Forelimb muscle (tissue), 1 donor: ENCODE results near the gene CASP5. TPM values are rescaled to one million over a fixed set of nuclear protein-coding genes. Genes with fewer than 3 reads are reported as not detected.
"Not testable (repeated sequence)": the region's sequence is repeated elsewhere in the genome, so short reads cannot be mapped to it uniquely, and the experiment has no call there.

Experiments used
- DNase-seq: peaks from one replicate; pipeline ENCODE4 v3.0.0-alpha.2; 2013; ENCODE audit warnings: low read depth
- polyA plus RNA-seq: library from polyadenylated mRNA; unstranded; fragments of 120-200 nt; gene quantifications from one replicate; pipeline ENCODE4 v1.2.1, GENCODE V29; 2013; ENCODE audit not compliant: insufficient read length

CASP5 gene
- not detected for polyA plus RNA-seq

DNA sequence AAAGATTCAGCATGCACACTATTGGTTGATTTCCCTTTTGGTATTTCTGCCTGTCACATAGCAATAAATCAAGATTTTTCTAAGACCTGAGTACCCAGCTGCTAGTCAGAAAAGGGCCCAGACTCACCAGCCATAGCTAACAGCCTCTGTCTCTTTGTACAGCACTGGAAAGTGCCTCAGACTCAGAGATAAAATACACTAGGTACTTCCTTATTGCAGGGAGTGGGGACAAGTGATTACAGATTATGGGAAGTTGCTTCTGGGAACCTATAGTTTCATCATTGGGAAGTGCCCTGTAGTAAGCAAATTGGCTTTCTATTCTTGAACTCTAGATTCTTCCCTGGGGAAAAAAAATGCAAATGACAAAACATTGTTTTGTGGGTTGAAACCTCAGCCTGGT is at the start of gene CASP5:
TSS of gene CASP5 (minus strand) at position 166 of the 400 bp plus-strand sequence. CDS start at position 134, 32 bp downstream.
- DNase-seq, result no peak

DNA sequence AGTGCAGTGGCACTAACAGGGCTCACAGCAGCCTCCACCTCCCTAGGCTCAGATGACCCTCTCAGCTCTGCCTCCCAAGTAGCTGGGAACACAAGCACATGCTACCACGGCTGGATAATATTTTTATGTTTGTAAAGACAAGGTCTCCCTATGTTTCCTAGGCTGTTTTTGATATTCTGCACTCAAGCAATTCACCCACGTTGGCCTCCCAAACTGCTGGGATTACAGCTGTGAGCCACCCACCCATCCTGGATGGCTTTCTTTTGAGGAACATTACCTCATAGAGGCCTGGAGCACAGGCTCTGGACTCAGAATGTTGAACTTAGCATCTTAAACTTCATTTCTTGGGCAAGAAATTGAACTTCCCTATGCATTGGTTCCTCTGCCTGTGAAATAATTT is 49.1 kb upstream of the CASP5 start:
- DNase-seq, result not testable (repeated sequence)

DNA sequence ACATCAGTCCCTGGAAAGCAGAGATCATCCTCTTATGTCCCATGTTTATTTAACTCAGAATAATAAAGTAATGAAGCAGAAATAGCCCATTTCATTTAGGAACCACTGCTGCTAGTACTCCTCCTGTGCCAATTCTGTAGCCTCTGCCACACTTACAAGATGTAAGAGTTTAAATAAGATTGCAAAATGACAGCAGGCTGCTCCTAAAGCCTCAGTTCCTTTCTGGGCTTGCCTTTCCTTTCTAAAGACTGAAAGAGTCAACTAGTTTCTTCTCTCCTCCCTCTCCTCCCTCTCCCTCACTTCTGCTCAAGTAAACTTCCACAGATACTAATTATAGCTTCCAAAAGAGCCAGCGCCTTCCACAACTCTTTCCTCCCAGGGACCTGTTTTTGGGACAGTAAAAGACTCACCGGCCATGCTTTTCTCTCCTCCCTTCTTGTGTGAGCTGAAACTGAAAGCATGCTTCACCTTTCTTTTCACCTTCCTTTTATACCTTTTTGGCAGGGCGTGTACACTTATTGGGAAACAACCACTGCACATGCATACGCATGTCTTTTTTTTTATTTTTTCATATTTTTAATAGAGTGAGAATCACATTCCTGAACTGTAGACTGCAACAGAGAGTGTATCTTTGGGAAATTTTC is 48.2 kb upstream of the CASP5 start:
- no peak for DNase-seq

DNA sequence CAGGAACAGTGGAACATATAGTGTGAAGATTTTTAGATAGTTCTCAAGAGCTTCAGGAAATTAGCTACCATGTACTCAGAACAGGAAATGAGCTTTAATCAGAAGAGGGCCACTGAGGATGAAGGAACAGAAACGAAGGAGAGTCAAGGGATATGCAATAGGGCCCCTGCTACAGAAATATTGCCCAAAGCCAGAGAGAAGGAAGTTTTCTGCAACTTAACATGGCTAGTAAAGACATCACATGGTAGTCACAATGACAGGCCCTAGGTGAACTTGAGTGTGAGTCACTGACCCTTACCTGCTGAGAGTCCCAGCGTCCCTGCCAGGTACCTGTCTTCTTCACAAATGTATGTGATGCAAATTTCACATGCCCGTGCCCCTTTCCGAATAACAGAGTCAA is 47.3 kb upstream of the CASP5 start:
- DNase-seq, result no peak

DNA sequence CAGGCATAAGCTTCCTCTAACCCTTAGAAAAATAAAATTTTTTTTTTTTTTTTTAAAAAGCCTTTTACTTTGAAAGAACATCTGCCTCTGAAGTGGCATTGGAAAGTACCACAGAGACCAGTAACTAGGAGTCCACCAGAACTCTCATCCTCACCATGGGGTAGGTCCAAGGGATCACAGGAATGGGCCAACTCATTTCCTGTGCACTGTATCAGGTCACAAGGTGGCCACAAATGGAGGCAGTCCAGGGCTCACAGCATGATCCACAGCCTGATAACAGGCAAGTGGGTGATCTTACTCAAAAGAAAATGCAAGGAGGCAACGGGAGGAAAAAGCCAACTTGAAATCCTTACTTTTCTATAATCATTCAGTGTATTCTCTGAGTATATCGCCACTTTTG is 46.8 kb upstream of the CASP5 start:
- not testable (repeated sequence) for DNase-seq

DNA sequence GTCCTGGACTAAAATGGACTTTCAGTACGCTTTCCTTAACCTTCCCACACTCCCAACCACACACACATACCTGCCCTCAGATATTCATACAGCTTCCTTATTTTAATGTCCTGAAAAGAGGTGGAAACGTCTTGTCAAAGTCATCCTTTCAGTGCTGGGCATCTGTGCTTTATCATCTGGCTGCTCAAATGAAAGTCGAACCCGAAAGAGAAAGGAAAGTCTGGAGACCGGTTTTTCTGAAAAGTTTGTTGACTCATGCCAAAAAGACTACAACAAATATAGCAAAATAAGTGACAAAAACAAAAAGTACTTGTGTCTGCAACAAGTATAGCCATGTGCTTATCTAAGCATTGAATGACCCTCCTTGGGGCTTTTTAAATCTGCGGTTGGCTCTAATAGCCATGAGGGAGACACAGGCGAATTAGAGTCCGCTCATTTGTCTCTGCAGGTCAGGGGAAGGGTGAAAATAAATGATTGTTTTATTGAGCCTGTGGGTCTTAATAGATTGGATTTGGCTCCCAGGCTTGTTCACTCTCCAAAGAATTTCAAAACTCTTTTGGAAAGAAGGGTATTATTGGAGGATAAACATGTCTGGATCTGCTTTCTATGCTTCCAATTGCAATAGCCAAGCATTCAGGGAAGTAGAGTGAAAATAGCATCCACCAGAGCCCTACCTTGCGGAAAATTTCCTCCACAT is 40.4 kb upstream of the CASP5 start:
- DNase-seq, result not testable (repeated sequence)

DNA sequence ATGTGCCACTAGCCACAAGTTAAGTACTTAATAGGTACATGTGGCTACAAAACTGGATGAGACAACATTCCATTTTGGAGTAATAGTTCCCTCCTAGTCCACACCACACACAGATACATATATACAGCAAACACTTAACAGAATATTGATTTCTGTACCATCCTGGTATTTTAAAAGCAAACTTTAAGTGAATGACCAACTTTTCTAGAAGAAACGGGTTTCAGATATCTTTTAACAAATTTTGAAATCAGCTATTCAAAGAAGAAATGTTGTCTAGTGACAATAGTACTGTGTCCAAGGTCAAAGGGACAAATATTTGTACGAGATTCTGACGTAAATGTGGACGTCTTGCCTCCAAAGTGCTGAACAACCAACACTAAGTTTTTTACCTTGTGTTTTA is 34.5 kb upstream of the CASP5 start:
- DNase-seq, result no peak

DNA sequence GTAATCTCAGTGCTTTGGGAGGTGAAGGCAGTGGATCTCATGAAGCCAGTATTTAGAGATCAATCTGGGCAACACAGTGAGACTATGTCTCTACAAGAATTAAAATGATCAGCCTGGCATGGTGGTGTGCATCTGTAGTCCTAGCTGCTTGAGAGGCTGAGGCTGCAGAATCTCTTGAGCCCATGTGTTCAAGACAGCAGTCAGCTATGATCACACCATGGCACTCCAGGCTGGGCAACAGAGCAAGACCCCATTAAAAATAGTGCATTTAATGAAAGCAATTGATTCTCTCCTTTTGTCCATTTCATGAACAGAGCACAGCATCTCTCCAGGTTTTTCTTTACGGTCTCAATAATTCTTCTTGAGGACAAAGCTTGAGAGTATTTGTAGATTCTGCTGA is 33.5 kb upstream of the CASP5 start:
- DNase-seq, result no peak

DNA sequence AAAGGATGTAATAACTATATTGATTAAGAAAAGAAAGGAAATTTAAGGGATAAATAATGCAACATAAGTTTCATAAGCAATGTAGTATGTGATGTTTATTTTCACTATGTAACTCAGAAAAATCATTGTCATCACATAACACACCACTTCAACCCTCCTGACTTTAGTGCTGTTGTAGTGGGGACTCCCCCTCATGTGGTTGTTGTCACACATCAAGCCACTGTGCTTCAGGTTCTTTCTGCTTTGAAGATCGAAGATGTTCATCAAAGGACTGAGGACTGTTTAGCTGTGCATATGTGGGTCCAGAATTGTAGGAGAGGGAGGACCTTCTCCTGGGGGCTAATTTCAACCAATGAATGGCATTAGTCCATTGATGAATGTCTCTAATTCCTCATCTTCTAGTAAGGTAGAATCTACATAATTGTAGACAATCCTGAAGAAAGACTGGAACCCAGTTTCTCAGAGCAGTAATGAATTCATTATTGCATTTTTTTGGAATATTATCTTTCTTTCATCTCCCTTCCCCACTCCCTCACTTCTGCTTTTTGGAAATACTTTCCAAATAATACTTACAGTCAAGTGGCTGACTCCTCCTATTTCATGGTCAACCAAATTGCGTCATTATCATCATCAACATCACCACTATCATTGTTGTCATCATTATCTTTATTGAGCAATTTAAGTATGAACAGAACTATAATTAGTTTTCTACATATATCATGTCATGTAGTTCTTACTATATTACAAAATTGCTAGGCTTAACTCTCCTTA is 31.9 kb upstream of the CASP5 start:
- no peak for DNase-seq

DNA sequence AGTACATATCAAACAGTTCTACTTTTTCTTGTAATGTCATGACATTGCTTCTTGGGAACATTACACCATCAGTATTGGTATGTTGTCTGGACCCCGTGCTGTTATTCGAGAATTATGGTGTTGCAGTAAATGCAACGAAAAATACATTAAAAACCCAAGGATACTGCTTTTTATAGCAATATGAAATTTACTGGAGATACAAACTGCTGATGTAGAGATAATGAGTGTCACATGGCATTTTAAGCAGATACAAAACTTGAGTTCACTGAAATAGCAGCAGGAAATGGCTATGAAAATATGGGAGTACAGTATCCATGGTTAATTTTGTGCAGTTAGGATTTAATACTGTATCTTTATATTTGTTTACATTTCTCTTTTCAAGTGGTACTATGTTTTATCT is 29.5 kb upstream of the CASP5 start:
- DNase-seq, result no peak

DNA sequence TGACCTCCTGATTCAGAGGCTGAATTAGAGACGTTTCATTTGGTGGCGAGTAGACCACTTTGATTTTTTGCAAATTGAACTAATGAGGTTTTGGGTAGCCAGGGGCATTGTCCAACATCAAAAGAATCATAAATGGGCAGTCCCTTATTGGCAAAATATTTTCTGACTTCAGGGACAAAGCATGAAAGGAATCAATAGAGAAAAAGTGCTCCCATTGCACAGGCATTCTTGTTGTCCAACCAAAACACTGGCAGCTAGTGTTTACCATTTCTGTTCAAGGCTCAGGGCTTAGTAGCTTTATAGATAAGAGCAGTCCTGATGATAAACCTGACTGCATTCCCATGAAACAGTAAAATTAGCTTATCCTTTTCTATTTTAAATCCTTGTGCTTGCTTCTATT is 28.6 kb upstream of the CASP5 start:
- DNase-seq, result no peak

DNA sequence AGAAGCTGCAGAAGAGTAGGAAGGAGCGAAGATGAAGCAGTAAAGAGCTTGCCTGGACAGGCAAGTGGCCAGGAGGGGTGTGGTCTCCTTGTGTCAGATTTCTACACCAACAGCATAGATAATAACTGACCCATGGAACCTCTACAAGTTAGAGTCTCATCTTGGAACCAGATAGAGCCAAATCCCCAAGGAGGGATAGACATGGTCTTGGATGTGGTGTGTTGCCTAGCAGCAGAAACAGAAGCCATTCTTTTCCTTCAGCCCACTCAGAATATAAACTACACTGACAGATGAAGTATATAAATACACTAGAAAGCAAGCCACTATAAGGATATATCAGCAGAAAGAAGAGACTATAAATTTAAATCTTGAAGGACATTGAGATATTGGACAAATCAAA is 26.5 kb upstream of the CASP5 start:
- no peak for DNase-seq

DNA sequence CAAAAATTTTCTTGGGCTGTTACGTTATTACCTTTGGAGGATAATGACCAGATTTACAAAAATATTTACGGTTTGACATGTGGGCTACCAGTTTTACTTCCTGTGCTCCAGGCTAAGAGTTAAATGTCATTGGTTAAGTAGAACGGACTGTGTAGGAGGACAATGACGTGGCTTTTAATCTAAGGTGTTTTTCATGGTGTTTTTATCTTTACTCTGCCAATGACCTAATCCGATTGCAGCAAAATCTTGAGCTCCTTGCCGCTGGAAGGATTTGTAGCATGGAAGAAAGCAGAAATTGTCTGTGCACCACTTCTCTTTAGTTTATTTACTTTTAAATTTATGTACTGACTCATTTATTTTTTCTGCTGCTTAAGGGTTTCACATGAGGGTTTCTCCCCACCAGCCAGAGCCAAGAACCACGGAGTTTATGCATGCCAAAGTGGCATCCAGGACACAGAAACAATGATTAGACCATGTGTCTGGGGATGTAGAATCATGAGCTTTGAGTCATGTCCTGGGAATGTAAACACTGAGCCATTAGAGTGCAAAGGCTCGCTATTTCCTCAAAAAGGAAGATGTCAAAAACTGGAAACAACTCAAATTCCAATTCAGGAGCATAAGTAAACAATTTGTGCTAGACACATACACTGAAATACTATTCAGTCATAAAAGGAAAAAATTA is 24.1 kb upstream of the CASP5 start:
- no peak for DNase-seq

DNA sequence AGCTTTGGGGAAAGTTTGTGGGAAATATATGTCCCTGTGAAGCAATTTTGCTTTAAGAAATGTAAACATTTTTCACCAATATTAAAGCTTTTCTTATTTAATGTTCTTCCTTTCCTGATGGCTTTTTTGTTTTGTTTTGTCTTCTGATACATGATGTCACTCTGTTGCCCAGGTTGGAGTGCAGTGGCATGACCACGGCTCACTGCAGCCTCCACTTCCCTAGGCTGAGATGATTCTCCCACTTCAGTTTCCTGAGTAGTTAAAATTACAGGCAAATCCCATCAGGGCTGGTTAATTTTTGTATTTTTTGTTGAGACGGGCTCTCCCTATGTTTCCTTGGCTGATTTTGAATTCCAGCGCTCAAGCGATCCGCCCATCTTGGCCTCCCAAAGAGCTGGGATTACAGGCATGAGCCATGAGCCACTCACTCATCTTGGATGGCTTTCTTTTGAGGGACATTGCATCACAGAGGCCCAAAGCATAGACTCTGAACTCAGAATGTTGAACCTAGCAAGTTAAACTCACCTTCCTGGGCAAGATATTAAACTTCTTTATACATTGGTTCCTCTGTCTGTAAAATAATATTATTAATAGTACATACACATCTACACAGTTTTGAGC is 22.8 kb upstream of the CASP5 start:
- DNase-seq, result no peak

DNA sequence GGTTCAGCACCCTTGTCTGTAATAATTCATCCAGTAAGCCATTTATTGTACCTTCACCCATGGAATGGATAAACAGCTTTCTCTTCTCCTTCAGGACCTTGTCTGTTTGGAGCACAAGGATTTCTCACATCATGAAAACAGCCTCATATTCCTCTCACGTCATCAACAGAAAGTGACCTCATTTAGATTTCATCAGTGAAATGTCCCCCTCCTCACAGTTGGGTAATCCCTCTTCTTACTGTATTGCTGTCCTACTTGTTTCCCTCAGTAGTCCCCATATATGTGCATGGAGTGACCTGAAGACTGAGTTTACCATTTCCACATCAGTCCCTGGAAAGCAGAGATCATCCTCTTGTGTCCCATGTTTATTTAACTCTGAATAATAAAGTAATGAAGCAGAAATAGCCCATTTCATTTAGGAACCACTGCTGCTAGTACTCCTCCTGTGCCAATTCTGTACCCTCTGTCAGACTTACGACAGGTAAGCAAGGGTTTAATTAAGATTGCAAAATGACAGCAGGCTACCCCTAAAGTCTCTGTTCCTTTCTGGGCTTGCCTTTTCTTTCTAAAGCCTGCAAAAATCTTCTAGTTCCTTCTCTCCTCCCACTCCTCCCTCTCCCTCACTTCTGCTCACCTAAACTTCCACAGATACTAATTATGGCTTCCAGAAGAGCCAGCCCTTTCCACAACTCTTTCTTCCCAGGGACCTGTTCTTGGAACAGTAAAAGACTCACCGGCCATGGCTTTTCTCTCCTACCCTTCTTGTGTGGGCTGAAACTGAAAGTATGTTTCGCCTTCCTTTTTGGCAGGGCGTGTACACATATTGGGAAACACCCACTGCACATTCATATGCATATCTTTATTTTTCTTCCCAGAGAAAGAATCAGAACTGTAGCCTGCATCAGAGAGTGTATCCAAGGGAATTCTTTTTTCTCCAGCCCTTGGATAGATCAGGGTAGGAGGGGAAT is 21.9 kb upstream of the CASP5 start, which contains the start of gene CARD16:
TSS of gene CARD16 (minus strand) at position 779 of the 968 bp plus-strand sequence. CDS start at position 741, 38 bp downstream.
- DNase-seq, result peak; percentile 54

DNA sequence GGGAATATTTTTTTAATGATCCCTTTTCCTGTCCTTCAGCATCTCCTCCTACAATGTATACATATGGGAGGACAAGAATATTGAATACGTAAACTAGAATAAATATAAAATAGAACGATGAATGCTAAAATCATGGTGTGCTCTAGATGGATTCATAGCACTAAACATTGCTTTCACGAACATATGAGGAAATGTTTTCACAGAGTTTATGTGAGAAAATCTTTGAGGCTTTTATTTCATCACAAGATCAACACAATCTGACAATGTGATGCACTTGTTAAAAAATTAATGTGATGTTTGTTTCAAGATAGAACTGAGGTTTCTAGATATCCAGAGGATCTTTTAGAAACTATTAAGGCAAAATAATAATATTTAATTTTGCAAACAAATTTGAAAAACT is 19.2 kb upstream of the CASP5 start:
- no peak for DNase-seq

DNA sequence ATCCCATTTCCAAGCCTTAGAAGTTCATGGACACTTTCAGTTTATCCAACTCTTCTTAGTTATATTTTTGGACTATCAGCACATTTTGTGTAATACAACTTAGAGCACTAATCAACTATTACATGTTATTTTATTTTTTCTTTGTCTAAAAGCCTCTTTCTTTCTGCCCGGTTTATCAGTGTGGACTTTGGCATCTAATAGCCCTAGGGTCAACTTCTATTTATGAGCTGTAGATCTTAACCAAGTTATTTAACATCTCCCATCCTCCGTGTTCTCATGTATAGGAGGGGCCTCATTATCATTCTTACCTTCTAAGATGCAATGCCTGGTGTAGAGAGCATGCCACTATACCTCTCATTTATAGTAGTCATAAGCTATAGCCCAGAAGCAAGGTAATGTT is 17.7 kb upstream of the CASP5 start:
- no peak for DNase-seq

DNA sequence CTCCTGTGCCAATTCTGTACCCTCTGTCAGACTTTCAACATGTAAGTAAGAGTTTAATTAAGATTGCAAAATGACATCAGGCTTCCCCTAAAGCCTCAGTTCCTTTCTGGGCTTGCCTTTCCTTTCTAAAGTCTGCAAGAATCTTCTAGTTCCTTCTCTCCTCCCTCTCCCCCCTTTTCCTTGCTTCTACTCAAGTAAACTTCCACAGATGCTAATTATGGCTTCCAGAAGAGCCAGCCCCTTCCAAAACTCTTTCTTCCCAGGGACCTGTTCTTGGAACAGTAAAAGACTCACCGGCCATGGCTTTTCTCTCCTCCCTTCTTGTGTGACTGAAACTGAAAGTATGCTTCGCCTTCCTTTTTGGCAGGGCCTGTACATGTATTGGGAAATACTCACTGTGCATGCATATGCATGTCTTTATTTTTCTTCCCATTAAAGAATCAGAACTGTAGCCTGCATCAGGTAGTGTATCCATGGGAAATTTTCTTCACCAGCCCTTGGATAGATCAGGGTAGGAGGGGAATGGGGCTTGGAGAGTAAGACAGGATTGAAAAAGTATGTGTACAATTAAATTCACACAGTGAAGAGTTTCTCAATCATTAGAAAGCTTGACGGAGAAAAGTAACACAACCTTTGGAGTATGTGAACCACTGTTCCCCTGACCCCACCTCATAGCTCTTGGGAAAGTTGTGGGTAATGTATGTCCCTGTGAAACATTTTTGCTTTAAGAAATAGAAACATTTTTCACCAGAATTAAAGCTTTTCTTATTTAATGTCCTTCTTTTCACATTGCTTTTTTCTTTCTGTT is 12.0 kb upstream of the CASP5 start, which contains the start of gene CASP1:
TSS of gene CASP1 (minus strand) at position 332 of the 808 bp plus-strand sequence. CDS start at position 301, 31 bp downstream.
- DNase-seq, result peak; percentile 71

DNA sequence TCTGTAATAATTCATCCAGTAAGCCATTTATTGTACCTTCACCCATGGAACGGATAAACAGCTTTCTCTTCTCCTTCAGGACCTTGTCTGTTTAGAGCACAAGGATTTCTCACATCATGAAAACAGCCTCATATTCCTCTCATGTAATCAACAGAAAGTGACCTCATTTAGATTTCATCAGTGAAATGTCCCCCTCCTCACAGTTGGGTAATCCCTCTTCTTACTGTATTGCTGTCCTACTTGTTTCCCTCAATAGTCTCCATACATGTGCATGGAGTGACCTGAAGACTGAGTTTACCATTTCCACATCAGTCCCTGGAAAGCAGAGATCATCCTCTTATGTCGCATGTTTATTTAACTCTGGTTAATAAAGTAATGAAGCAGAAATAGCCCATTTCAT is 11.4 kb upstream of the CASP5 start:
- not testable (repeated sequence) for DNase-seq
